ENCODE results near the gene HK1. TPM values are rescaled to one million over a fixed set of nuclear protein-coding genes. Genes with fewer than 3 reads are reported as not detected.
"Not testable (repeated sequence)": the region's sequence is repeated elsewhere in the genome, so short reads cannot be mapped to it uniquely, and the experiment has no call there.

The HK1 gene
- total and polyA plus RNA-seq, 10 donors, result 19.0 to 108 (median 63.4) TPM

DNA sequence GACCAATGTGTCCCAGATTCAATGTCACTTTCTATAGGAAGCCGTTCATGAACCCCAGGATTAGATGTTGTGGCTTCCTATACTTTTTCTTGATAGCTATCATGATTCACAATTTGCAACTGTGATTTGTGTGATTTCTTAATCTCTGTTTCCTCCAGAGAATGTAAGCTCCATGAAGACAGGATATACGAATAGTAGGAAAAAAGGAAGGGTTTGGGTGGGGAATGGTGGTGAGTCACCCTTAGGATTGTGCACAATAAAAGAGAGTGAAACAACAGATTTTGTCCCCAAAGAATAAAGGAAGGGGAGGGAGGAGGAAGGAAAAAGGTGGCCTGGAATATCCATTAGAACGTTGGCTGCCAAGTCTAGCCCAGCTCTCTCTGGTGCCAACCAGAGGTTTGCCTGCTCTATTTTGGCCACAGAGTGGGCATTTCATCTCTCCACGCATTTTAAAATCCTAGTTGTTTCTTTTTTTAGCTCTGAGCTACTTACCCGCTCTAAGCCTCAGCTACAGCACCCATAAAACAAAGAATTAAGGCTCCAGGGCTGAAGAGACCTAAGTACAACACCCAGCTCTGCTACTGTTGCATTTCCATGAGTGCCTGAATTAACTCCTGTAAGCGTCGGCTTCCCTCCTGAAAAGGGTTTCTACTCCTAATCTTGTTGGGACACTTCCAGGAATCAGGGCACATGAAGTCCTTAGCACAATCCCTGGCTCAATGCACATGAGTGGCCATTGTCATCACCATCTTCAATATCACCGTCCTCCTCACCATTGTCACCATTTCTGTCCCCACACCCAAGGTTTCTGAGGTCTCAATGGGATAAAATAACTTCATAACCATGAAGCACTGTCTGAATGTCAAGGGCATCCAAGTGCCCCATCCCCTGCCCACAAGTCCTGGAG is 3.5 kb downstream of the HK1 start:
- no peak for TF ChIP-seq POLR2AphosphoS5 (IDR thresholded peaks at IDR 0.05)
- TF ChIP-seq POLR2A (IDR thresholded peaks at IDR 0.05), result no peak
- TF ChIP-seq, protein P1, sequence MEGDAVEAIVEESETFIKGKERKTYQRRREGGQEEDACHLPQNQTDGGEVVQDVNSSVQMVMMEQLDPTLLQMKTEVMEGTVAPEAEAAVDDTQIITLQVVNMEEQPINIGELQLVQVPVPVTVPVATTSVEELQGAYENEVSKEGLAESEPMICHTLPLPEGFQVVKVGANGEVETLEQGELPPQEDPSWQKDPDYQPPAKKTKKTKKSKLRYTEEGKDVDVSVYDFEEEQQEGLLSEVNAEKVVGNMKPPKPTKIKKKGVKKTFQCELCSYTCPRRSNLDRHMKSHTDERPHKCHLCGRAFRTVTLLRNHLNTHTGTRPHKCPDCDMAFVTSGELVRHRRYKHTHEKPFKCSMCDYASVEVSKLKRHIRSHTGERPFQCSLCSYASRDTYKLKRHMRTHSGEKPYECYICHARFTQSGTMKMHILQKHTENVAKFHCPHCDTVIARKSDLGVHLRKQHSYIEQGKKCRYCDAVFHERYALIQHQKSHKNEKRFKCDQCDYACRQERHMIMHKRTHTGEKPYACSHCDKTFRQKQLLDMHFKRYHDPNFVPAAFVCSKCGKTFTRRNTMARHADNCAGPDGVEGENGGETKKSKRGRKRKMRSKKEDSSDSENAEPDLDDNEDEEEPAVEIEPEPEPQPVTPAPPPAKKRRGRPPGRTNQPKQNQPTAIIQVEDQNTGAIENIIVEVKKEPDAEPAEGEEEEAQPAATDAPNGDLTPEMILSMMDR (IDR thresholded peaks at IDR 0.05 in 8 of 11, conservative IDR thresholded peaks at IDR 0.05 in 3 of 11), result no peak
- no peaks in the 10 kb centered on the region for H3K36me3 ChIP-seq
- H3K27me3 ChIP-seq (replicated peaks in 1 of 7), result no peaks in the 10 kb centered on the region
- WGBS, 5 donors, result 82 to 87% (median 86%) methylated on average over 8 of the region's 8 CpGs
- intact Hi-C loops (cut with DNase I; ENCODE audit: low total_unique reads), result no loop called here
- DNase-seq, result no peak
- H3K4me1 ChIP-seq, result peaks cover 3 to 33% (median 17%) of the 10 kb centered on the region in 6 donors
- no peak overlapping the region for H3K4me3 ChIP-seq
- no peaks in the 10 kb centered on the region for H3K9me3 ChIP-seq
- H3K27ac ChIP-seq, result no peak overlapping the region

DNA sequence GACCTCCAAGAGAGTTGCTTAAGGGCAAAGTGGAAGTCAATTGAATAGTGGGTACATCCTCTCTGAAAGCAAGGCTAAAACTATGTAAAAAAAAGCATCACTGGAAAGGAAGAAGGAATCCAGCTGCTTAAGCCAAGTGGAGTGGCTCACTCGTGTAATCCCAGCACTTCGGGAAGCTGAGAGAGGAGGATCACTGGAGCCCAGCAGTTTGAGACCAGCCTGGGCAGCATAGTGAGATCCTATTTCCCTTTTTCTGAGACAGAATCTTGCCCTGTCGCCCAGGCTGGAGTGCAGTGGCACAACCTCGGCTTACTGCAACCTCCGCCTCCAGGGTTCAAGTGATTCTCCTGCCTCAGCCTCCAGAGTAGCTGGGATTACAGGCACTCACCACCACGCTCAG is 6.1 kb downstream of the HK1 start:
- H3K9me3 ChIP-seq; intact Hi-C loops (cut with DNase I; ENCODE audit: low total_unique reads); H3K4me3 ChIP-seq; DNase-seq; H3K36me3 ChIP-seq; H3K27me3 ChIP-seq (replicated peaks in 1 of 7): not testable (repeated sequence)
- Histone ChIP-seq H3K27ac (peak overlapping the region in 1 of 8 donors; percentile 28), H3K4me1 (peaks cover under 1 to 19% (median 5%) of the 10 kb centered on the region in 6 donors)
- 74 to 84% (median 80%) methylated on average over 6 of the region's 6 CpGs for WGBS, 5 donors

DNA sequence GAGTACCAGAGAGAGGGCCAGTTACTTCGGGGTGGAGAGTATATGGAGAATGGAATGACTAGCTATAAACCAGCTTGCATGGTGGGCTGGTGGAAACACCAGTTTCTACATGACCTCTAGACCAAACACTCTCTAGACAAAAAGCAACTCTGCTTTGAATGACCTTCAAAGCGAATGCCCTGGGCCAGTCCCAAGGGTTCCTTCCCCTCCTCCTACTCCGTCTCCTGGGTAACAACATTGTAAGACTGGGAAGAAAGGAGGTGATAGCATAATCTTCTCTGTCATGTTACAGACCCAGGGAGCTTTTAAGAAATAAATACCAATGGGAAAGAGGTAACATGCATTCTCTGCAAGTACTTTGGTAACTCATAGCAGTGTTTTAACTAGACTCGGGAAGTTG is 7.4 kb downstream of the HK1 start:
- H3K4me3 ChIP-seq, result no peak overlapping the region
- no peak for DNase-seq
- WGBS, 5 donors, result 75 to 87% (median 83%) methylated on average over 4 of the region's 4 CpGs
- peaks cover 0 to 11% (median 0%) of the 10 kb centered on the region in 6 donors for H3K4me1 ChIP-seq
- no peaks in the 10 kb centered on the region for H3K9me3 ChIP-seq
- no peaks in the 10 kb centered on the region for H3K27me3 ChIP-seq (replicated peaks in 1 of 7)
- intact Hi-C loops (cut with DNase I; ENCODE audit: low total_unique reads), result no loop called here
- H3K36me3 ChIP-seq, result no peaks in the 10 kb centered on the region
- no peak for TF ChIP-seq POLR2A (IDR thresholded peaks at IDR 0.05)
- TF ChIP-seq, protein P1 (IDR thresholded peaks at IDR 0.05 in 8 of 11, conservative IDR thresholded peaks at IDR 0.05 in 3 of 11), result no peak
- no peak for TF ChIP-seq POLR2AphosphoS5 (IDR thresholded peaks at IDR 0.05)
- no peak overlapping the region for H3K27ac ChIP-seq

DNA sequence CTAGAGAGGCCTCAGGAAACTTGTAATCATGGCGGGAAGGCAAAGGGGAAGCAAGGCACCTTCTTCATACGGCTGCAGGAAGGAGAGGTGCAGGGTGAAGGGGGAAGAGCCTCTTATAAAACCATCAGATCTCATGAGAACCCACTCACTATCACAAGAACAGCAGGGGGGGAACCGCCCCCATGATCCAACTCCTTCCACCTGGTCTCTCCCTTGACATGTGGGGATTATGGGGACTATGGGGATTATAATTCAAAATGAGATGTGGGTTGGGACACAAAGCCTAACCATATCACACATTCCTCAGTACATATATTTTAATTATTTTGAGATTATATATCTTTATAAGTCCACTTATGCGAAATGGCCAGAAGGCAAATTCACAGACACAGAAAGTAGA is 8.9 kb downstream of the HK1 start:
- WGBS, 5 donors, result 53 to 78% (median 67%) methylated on average over 4 of the region's 4 CpGs

More for the DNA sequence above, 8.9 kb downstream of the HK1 start:
- intact Hi-C loops (cut with DNase I; ENCODE audit: low total_unique reads), result no loop called here
- Histone ChIP-seq H3K27ac (no peak overlapping the region), H3K4me1 (peaks cover 0 to 11% (median 0%) of the 10 kb centered on the region in 6 donors), H3K36me3 (no peaks in the 10 kb centered on the region), H3K27me3 (replicated peaks in 1 of 7) (no peaks in the 10 kb centered on the region), H3K9me3 (no peaks in the 10 kb centered on the region), H3K4me3 (no peak overlapping the region)
- DNase-seq, result no peak
- TF ChIP-seq, protein P1 (IDR thresholded peaks at IDR 0.05 in 8 of 11, conservative IDR thresholded peaks at IDR 0.05 in 3 of 11), result no peak
- TF ChIP-seq POLR2AphosphoS5 (IDR thresholded peaks at IDR 0.05), result no peak
